Smooth muscle cell (in vitro differentiated cells): ENCODE results near the gene ALAS2. TPM values are rescaled to one million over a fixed set of nuclear protein-coding genes. Genes with fewer than 3 reads are reported as not detected.

ENCODE experiments used
- DNase-seq: peaks from one replicate; lab custom pipeline; 2025; ENCODE audit not compliant: unreplicated experiment; lab: John Stamatoyannopoulos, UW
- H2AFZ ChIP-seq: fragments of 200-600 bp; sonication (generic); 2 replicates; pipeline ENCODE4 v1.6.0; 2016; ENCODE audit warnings: antibody characterized with exemption, low read depth, mild to moderate bottlenecking
- H3F3A ChIP-seq: fragments of 200-600 bp; sonication (generic); 2 replicates; pipeline ENCODE4 v1.6.0; 2017; ENCODE audit warnings: antibody characterized with exemption, low read depth
- H3K27ac ChIP-seq: fragments of 200-600 bp; sonication (generic); 2 replicates; pipeline ENCODE4 v1.5.1; 2016; ENCODE audit warnings: low read depth, mild to moderate bottlenecking
- H3K27me3 ChIP-seq: fragments of 200-600 bp; sonication (generic); 2 replicates; pipeline ENCODE4 v1.6.1; 2016; ENCODE audit warnings: low read depth, mild to moderate bottlenecking
- H3K36me3 ChIP-seq: fragments of 200-600 bp; sonication (generic); 2 replicates; pipeline ENCODE4 v1.5.1; 2016; ENCODE audit warnings: low read depth
- H3K4me1 ChIP-seq: fragments of 200-600 bp; sonication (generic); 2 replicates; pipeline ENCODE4 v1.5.1; 2016; ENCODE audit warnings: low read depth
- H3K4me2 ChIP-seq: fragments of 200-600 bp; sonication (generic); 2 replicates; pipeline ENCODE4 v1.6.0; 2016; ENCODE audit warnings: mild to moderate bottlenecking
- H3K4me3 ChIP-seq: fragments of 200-600 bp; sonication (generic); 2 replicates; pipeline ENCODE4 v1.5.1; 2016; ENCODE audit warnings: mild to moderate bottlenecking
- H3K79me2 ChIP-seq: fragments of 200-600 bp; sonication (generic); 2 replicates; pipeline ENCODE4 v1.6.0; 2016; ENCODE audit warnings: low read depth, mild to moderate bottlenecking
- H3K9ac ChIP-seq: fragments of 200-600 bp; sonication (generic); 2 replicates; pipeline ENCODE4 v1.6.0; 2016; ENCODE audit warnings: low read depth
- H3K9me3 ChIP-seq: fragments of 200-600 bp; sonication (generic); replicated peaks from 2 replicates; pipeline ENCODE4 v1.5.1; 2016; ENCODE audit warnings: low read depth
- H4K20me1 ChIP-seq: fragments of 200-600 bp; sonication (generic); 2 replicates; pipeline ENCODE4 v1.6.0; 2016; ENCODE audit warnings: low read depth
- CTCF ChIP-seq: fragments of 200-600 bp; sonication (generic); IDR thresholded peaks from 2 replicates; pipeline ENCODE4 v1.5.1; 2017; ENCODE audit warnings: borderline replicate concordance, mild to moderate bottlenecking, antibody characterized with exemption; ENCODE audit not compliant: insufficient read depth, poor library complexity, severe bottlenecking
- WGBS: methylation state at CpG from one replicate; pipeline ENCODE4 v1.1.7; 2016; ENCODE audit warnings: low lambda C conversion rate; 5-methylcytosine and 5-hydroxymethylcytosine counted together
- polyA plus RNA-seq: library from polyadenylated mRNA; unstranded; fragments of >200 nt; fragmentation: Nextera tagmentation; extraction: Ambion mirVana; gene quantifications from 2 replicates; pipeline ENCODE4 v1.2.1, GENCODE V29; 2016
- total RNA-seq: library from RNA; depleted of rRNA; stranded (reverse); fragments of >200 nt; gene quantifications from 2 replicates; pipeline ENCODE4 v1.2.3, GENCODE V29; 2014

Gene ALAS2
- total and polyA plus RNA-seq, 2 experiments from 2014 or later = not detected

GRCh38 chrX:55039471-55039870 lies 8.7 kb upstream of the ALAS2 start:
- no peaks in the 10 kb centered on the region for H3K36me3 ChIP-seq
- H3K4me1 ChIP-seq = no peaks in the 10 kb centered on the region
- H3F3A ChIP-seq = no peaks in the 10 kb centered on the region
- H3K4me3 ChIP-seq = no peak overlapping the region
- no peaks in the 10 kb centered on the region for H3K9me3 ChIP-seq
- peak overlapping the region; percentile 20 for H3K4me2 ChIP-seq
- no peaks in the 10 kb centered on the region for H3K27me3 ChIP-seq
- no peak for DNase-seq
- no peak for TF ChIP-seq CTCF
- WGBS = 49% methylated on average over 3 of the region's 3 CpGs
- H2AFZ ChIP-seq = no peak overlapping the region
- no peaks in the 10 kb centered on the region for H4K20me1 ChIP-seq
- H3K27ac ChIP-seq = peak overlapping the region; percentile 76
- no peaks in the 10 kb centered on the region for H3K79me2 ChIP-seq
- H3K9ac ChIP-seq = no peak overlapping the region

- no peaks in the 10 kb centered on the region for H3F3A ChIP-seq
- TF ChIP-seq CTCF = no peak
These were observed 2.7 kb upstream of the ALAS2 start for GRCh38 chrX:55033429-55033828.

GRCh38 chrX:55029291-55029690 lies 1.5 kb downstream of the ALAS2 start:
- TF ChIP-seq CTCF = no peak
- Histone ChIP-seq H3K27me3 (no peaks in the 10 kb centered on the region), H3K4me3 (no peak overlapping the region), H3K27ac (no peak overlapping the region), H3F3A (no peaks in the 10 kb centered on the region), H3K9ac (no peak overlapping the region), H3K9me3 (no peaks in the 10 kb centered on the region), H2AFZ (no peak overlapping the region), H3K36me3 (no peaks in the 10 kb centered on the region), H4K20me1 (no peaks in the 10 kb centered on the region), H3K4me2 (no peak overlapping the region), H3K79me2 (no peaks in the 10 kb centered on the region), H3K4me1 (no peaks in the 10 kb centered on the region)
- WGBS = 73% methylated on average over 2 of the region's 2 CpGs
- DNase-seq = no peak

More at GRCh38 chrX:55033429-55033828, 2.7 kb upstream of the ALAS2 start:
- DNase-seq = no peak
- Histone ChIP-seq H3K9ac (no peak overlapping the region), H3K27ac (no peak overlapping the region), H3K79me2 (no peaks in the 10 kb centered on the region), H3K27me3 (no peaks in the 10 kb centered on the region), H3K4me3 (no peak overlapping the region), H4K20me1 (no peaks in the 10 kb centered on the region), H3K4me1 (no peaks in the 10 kb centered on the region), H3K36me3 (no peaks in the 10 kb centered on the region), H3K4me2 (no peak overlapping the region), H2AFZ (no peak overlapping the region), H3K9me3 (no peaks in the 10 kb centered on the region)
- 83% methylated on average over 2 of the region's 2 CpGs for WGBS

- H3K79me2 ChIP-seq = no peaks in the 10 kb centered on the region
These were observed 2.2 kb downstream of the ALAS2 start for GRCh38 chrX:55028611-55029010.

More at GRCh38 chrX:55028611-55029010, 2.2 kb downstream of the ALAS2 start:
- no peak overlapping the region for H3K4me2 ChIP-seq
- no peak overlapping the region for H3K4me3 ChIP-seq
- no peaks in the 10 kb centered on the region for H3K9me3 ChIP-seq
- no peak overlapping the region for H2AFZ ChIP-seq
- H3K4me1 ChIP-seq = no peaks in the 10 kb centered on the region
- H3K36me3 ChIP-seq = no peaks in the 10 kb centered on the region
- H4K20me1 ChIP-seq = no peaks in the 10 kb centered on the region
- H3K27me3 ChIP-seq = no peaks in the 10 kb centered on the region
- TF ChIP-seq CTCF = no peak
- H3K9ac ChIP-seq = no peak overlapping the region
- H3F3A ChIP-seq = no peaks in the 10 kb centered on the region
- H3K27ac ChIP-seq = no peak overlapping the region
- no peak for DNase-seq
